Breast epithelium (tissue), 4 donors: ENCODE results near the gene ATP2B3. TPM values are rescaled to one million over a fixed set of nuclear protein-coding genes. Genes with fewer than 3 reads are reported as not detected.

Experiments
- DNase-seq, 2 donors: peaks; one replicate each; pipeline ENCODE4 v3.0.0-alpha.2; 2019; ENCODE audit warnings: low spot score in 2 of 2
- H3K27ac ChIP-seq, 2 donors: fragments of 200-600 bp; sonication (generic) in 1 of 2; one replicate each; pipeline ENCODE4 v1.5.1; 2016 to 2019; ENCODE audit warnings: mild to moderate bottlenecking in 1 of 2
- H3K27me3 ChIP-seq, 2 donors: fragments of 200-600 bp; sonication (generic) in 1 of 2; one replicate each; pipeline versions ENCODE4 v1.5.1 to v1.6.0; 2017 to 2019; ENCODE audit warnings: control low read depth in 1 of 2, mild to moderate bottlenecking in 1 of 2
- H3K36me3 ChIP-seq: fragments of 200-600 bp; one replicate; pipeline ENCODE4 v1.5.1; 2019
- H3K4me1 ChIP-seq, 2 donors: fragments of 200-600 bp; sonication (generic); one replicate each; pipeline ENCODE4 v1.5.1; 2016 to 2019; ENCODE audit warnings: control low read depth in 1 of 2
- H3K4me3 ChIP-seq, 3 donors: fragments of 200-600 bp; sonication (generic); 1 replicate in 2 of 3; 2 replicates in 1 of 3; pipeline ENCODE4 v1.5.1; 2016 to 2019; ENCODE audit warnings: mild to moderate bottlenecking in 3 of 3, moderate library complexity in 2 of 3
- H3K9me3 ChIP-seq, 2 donors: fragments of 200-600 bp; sonication (generic) in 1 of 2; one replicate each; pipeline ENCODE4 v1.5.1; 2016 to 2019; ENCODE audit warnings: control low read depth in 1 of 2
- POLR2A ChIP-seq: fragments of 450-650 bp; IDR thresholded peaks from one replicate; pipeline ENCODE4 v1.6.1; 2016; ENCODE audit warnings: antibody characterized with exemption, mild to moderate bottlenecking, moderate library complexity
- POLR2AphosphoS5 ChIP-seq, 3 donors: sonication (generic); formaldehyde crosslinking; IDR thresholded peaks; one replicate each; pipeline ENCODE4 v1.6.1; 2017; ENCODE audit warnings: antibody characterized with exemption in 3 of 3
- intact Hi-C: fragments of 100-400 bp; cut with DNase I; formaldehyde crosslinking; loops from one replicate; pipeline ENCODE4 v1.15.1; 2023; ENCODE audit warnings: low total_unique reads
- total RNA-seq, 3 donors: library from RNA; depleted of rRNA; stranded (reverse); fragments of >200 nt; gene quantifications; one replicate each; pipeline ENCODE4 v1.1.0, GENCODE V29; 2016
- TF ChIP-seq, protein P1 (sequence below), 3 donors: fragments of 450-650 bp; IDR thresholded peaks; one replicate each; pipeline ENCODE4 v1.5.1; 2016 to 2017; ENCODE audit warnings: antibody characterized with exemption in 3 of 3, mild to moderate bottlenecking in 3 of 3, moderate library complexity in 3 of 3

ATP2B3 gene
- total RNA-seq, 3 donors from 2014 or later: not detected

DNA sequence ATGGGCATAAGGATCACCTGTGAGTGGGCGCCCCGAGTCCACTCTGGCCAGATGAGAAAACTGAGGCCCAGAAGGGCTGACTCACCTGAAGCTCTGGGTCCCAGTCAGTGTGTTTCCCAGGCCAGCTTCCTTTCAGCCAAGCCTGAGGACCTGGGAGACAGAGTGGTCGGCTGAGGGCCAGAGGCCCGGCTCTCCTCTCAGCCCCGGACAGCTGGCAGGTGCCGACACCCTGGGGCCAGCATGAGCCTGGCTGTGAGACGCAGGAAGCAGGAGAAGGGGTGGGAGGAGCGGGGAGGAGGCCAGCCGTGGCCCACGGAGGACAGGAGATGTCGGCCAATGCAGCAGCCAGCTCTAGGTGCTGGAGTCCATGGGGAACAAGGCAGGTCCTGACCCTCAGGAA lies 28.9 kb downstream of the ATP2B3 start:
- Histone ChIP-seq H3K4me3 (no peak overlapping the region), H3K9me3 (peaks cover 0 to 3% of the 10 kb centered on the region in 2 donors), H3K27me3 (peaks cover 0 to 62% of the 10 kb centered on the region in 2 donors), H3K27ac (no peak overlapping the region), H3K4me1 (no peaks in the 10 kb centered on the region), H3K36me3 (no peaks in the 10 kb centered on the region)
- intact Hi-C loops: no loop called here
- DNase-seq: no peak
- TF ChIP-seq, protein P1, sequence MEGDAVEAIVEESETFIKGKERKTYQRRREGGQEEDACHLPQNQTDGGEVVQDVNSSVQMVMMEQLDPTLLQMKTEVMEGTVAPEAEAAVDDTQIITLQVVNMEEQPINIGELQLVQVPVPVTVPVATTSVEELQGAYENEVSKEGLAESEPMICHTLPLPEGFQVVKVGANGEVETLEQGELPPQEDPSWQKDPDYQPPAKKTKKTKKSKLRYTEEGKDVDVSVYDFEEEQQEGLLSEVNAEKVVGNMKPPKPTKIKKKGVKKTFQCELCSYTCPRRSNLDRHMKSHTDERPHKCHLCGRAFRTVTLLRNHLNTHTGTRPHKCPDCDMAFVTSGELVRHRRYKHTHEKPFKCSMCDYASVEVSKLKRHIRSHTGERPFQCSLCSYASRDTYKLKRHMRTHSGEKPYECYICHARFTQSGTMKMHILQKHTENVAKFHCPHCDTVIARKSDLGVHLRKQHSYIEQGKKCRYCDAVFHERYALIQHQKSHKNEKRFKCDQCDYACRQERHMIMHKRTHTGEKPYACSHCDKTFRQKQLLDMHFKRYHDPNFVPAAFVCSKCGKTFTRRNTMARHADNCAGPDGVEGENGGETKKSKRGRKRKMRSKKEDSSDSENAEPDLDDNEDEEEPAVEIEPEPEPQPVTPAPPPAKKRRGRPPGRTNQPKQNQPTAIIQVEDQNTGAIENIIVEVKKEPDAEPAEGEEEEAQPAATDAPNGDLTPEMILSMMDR (IDR thresholded peaks at IDR 0.05): no peak
- TF ChIP-seq POLR2A (no peak), POLR2AphosphoS5 (IDR thresholded peaks at IDR 0.05) (no peak)

DNA sequence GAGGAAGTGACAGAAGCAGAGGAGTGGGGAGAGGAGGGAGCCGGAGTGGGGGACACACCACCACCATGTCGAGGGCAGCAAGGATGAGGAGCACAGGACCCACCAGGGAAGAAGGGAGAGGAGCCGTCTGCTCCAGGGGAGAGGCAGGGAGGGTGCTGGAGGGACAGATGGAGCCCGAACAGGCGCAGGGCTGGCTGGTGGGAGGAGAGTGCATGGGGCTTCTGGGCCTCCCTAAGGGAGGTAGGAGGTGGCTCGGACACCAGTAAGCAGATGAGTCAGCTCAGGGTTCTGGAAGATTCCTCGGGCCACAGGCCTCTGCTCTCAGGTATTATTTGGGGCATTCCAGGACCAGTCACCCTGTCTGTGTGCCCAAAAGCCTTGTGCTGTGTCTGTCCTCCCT lies 29.8 kb downstream of the ATP2B3 start:
- H3K27ac ChIP-seq: no peak overlapping the region
- no peak for TF ChIP-seq POLR2A
- no peak for TF ChIP-seq POLR2AphosphoS5 (IDR thresholded peaks at IDR 0.05)
- TF ChIP-seq, protein P1 (IDR thresholded peaks at IDR 0.05): no peak
- H3K4me3 ChIP-seq: no peak overlapping the region
- no peaks in the 10 kb centered on the region for H3K4me1 ChIP-seq
- no peak for DNase-seq
- no peaks in the 10 kb centered on the region for H3K36me3 ChIP-seq
- peaks cover 0 to 66% of the 10 kb centered on the region in 2 donors for H3K27me3 ChIP-seq
- intact Hi-C loops: no loop called here
- H3K9me3 ChIP-seq: peaks cover 0 to 3% of the 10 kb centered on the region in 2 donors

- DNase-seq: no peak
- intact Hi-C loops: no loop called here
- Histone ChIP-seq H3K4me3 (no peak overlapping the region), H3K36me3 (no peaks in the 10 kb centered on the region), H3K9me3 (peaks cover 0 to 3% of the 10 kb centered on the region in 2 donors), H3K27me3 (peaks cover 0 to 64% of the 10 kb centered on the region in 2 donors), H3K4me1 (no peaks in the 10 kb centered on the region), H3K27ac (no peak overlapping the region)
- TF ChIP-seq POLR2AphosphoS5 (IDR thresholded peaks at IDR 0.05) (no peak), POLR2A (no peak)
- TF ChIP-seq, protein P1 (IDR thresholded peaks at IDR 0.05): no peak
Measured at GRCh38 chrX:153549231-153549630, 31.8 kb downstream of the ATP2B3 start.

DNA sequence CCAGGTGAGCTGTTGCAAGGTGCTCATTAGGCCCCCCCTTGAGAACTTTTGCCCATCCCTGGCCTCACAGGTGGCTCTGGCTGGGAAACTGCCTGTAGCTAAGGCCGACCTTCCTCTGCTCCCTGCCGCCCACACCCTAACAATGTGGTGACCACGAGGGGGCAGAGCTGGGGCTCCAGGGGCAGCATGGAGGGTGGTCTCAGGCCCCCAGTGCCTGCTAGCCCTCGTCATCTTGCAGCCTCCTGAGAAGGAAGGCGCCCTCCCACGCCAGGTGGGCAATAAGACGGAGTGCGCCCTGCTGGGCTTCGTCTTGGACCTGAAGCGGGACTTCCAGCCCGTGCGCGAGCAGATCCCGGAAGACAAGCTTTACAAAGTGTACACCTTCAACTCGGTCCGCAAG lies 32.4 kb downstream of the ATP2B3 start:
- H3K36me3 ChIP-seq: no peaks in the 10 kb centered on the region
- intact Hi-C loops: no loop called here
- no peak for DNase-seq
- no peak overlapping the region for H3K4me3 ChIP-seq
- H3K27me3 ChIP-seq: peaks cover 0 to 65% of the 10 kb centered on the region in 2 donors
- no peak overlapping the region for H3K27ac ChIP-seq
- TF ChIP-seq POLR2A (no peak), POLR2AphosphoS5 (IDR thresholded peaks at IDR 0.05) (no peak)
- TF ChIP-seq, protein P1 (IDR thresholded peaks at IDR 0.05): no peak
- no peaks in the 10 kb centered on the region for H3K4me1 ChIP-seq
- peaks cover 0 to 3% of the 10 kb centered on the region in 2 donors for H3K9me3 ChIP-seq

DNA sequence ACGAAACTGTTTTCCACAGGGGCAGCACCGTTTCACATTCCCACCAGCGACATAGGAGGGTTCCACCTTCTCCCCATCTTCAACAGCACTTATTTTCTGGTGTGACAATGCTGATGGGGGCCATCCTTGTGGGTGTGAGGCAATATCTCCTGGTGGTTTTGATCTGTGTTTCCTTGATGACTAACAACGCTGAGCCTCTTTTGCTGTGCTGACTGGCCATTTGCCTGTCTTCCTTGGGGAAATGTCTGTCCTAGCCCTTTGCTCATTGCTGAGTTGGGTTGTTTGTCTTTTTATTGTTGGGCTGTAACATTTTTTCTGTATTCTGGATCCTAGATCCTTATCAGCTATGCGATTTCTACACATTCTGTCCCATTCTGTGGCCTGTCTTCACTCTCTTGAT lies 33.7 kb downstream of the ATP2B3 start:
- Histone ChIP-seq H3K27ac (no peak overlapping the region), H3K4me3 (no peak overlapping the region), H3K9me3 (peaks cover 0 to 3% of the 10 kb centered on the region in 2 donors), H3K27me3 (peaks cover 0 to 63% of the 10 kb centered on the region in 2 donors), H3K4me1 (no peaks in the 10 kb centered on the region), H3K36me3 (no peaks in the 10 kb centered on the region)
- TF ChIP-seq, protein P1 (IDR thresholded peaks at IDR 0.05): no peak
- TF ChIP-seq POLR2AphosphoS5 (IDR thresholded peaks at IDR 0.05): no peak
- TF ChIP-seq POLR2A: no peak
- intact Hi-C loops: no loop called here
- no peak for DNase-seq
